HepG2 (cell line): ENCODE data around the gene MEF2B. TPM values are rescaled to one million over a fixed set of nuclear protein-coding genes. Genes with fewer than 3 reads are reported as not detected.

Experiments used
- ATAC-seq: fragments of 200-7000 bp; cut with Tn5 transposase; 3 replicates; pipeline ENCODE4 v1.9.1; 2020; ENCODE audit warnings: mild to moderate bottlenecking, moderate library complexity
- BruUV-seq: library from RNA; stranded (reverse); fragments of 400-500 nt; replicated peaks from 2 replicates; lab custom pipeline; 2021; lab: Mats Ljungman, UMichigan
- CTCF ChIA-PET: fragments of 300-600 bp; formaldehyde crosslinking; extraction: SDS; loops from one replicate; lab custom pipeline; 2021; ENCODE audit warnings: low total read pairs, inconsistent platforms, low intra/inter-chr PET ratio; lab: Yijun Ruan, JAX
- POLR2A ChIA-PET: fragments of 350-600 bp; sonication (Branson Sonifier 250); formaldehyde crosslinking; loops from one replicate; lab custom pipeline; 2020; ENCODE audit warnings: antibody characterized with exemption, inconsistent platforms; lab: Yijun Ruan, JAX
- DNase-seq: peaks from one replicate; pipeline ENCODE4 v3.0.0-alpha.2; 2015; ENCODE audit warnings: low spot score
- FAIRE-seq: peaks from 3 replicates; lab custom pipeline; 2011; peaks lifted over from hg19 to GRCh38; lab: Jason Lieb, UNC
- H2AFZ ChIP-seq: one replicate; pipeline ENCODE4 v1.6.1; 2011; ENCODE audit warnings: low read length, inconsistent platforms
- H3K27ac ChIP-seq: fragments of 300-600 bp; 3 replicates; pipeline ENCODE4 v1.8.0; 2011; ENCODE audit warnings: mixed run types, mild to moderate bottlenecking, mixed read lengths, low read length, inconsistent platforms; ENCODE audit not compliant: insufficient read depth; ENCODE audit errors: extremely low read length
- H3K27me3 ChIP-seq, 2 experiments: fragments of 200-600 bp in 1 of 2; 2 replicates in 1 of 2; 3 replicates in 1 of 2; pipeline versions ENCODE4 v1.6.0 to v1.8.0; 2011; ENCODE audit warnings: low read length in 2 of 2, mild to moderate bottlenecking in 2 of 2, moderate library complexity in 2 of 2, inconsistent platforms in 1 of 2; ENCODE audit not compliant: insufficient read depth in 2 of 2, control insufficient read depth in 1 of 2
- H3K36me3 ChIP-seq, 2 experiments: fragments of 200-600 bp in 1 of 2; replicated peaks in 1 of 2; 2 replicates in 1 of 2; 3 replicates in 1 of 2; pipeline versions ENCODE4 v1.5.1 to v1.8.0; 2011; ENCODE audit warnings: low read length in 2 of 2, inconsistent platforms in 1 of 2; ENCODE audit not compliant: insufficient read depth in 2 of 2, control insufficient read depth in 1 of 2
- H3K4me1 ChIP-seq: 2 replicates; pipeline ENCODE4 v1.5.1; 2012; ENCODE audit warnings: low read length, inconsistent platforms; ENCODE audit not compliant: insufficient read depth
- H3K4me2 ChIP-seq: 2 replicates; pipeline ENCODE4 v1.6.0; 2011; ENCODE audit warnings: low read depth, low read length, inconsistent platforms
- H3K4me3 ChIP-seq, 3 experiments: fragments of 200-600 bp in 1 of 3; sonication (generic), shearing (Covaris generic) in 1 of 3; replicated peaks in 1 of 3; 2 replicates each; pipeline ENCODE4 v1.5.1; 2011 to 2016; ENCODE audit warnings: low read length in 3 of 3, inconsistent platforms in 2 of 3, low read depth in 2 of 3, mild to moderate bottlenecking in 2 of 3, control low read depth in 1 of 3, mixed read lengths in 1 of 3; ENCODE audit not compliant: insufficient read depth in 1 of 3
- H3K79me2 ChIP-seq: one replicate; pipeline ENCODE4 v1.6.1; 2011; ENCODE audit warnings: low read length, inconsistent platforms; ENCODE audit not compliant: insufficient read depth
- H3K9ac ChIP-seq: 2 replicates; pipeline ENCODE4 v1.6.0; 2011; ENCODE audit warnings: mild to moderate bottlenecking, low read depth, low read length, inconsistent platforms; ENCODE audit not compliant: insufficient read depth
- H3K9me3 ChIP-seq: 2 replicates; pipeline ENCODE4 v1.5.1; 2012; ENCODE audit warnings: mild to moderate bottlenecking, low read length
- H4K20me1 ChIP-seq: 2 replicates; pipeline ENCODE4 v1.6.0; 2011; ENCODE audit warnings: inconsistent platforms, mild to moderate bottlenecking, low read length, moderate library complexity; ENCODE audit not compliant: insufficient read depth
- ATF1 ChIP-seq: IDR thresholded peaks from 2 replicates; pipeline ENCODE4 v1.6.1; 2016; ENCODE audit warnings: mild to moderate bottlenecking, control low read depth
- CCDC6 ChIP-seq: sonication (generic); formaldehyde crosslinking; IDR thresholded peaks from 2 replicates; pipeline ENCODE4 v1.8.1; 2022; ENCODE audit warnings: mild to moderate bottlenecking, missing genetic modification reagents, moderate library complexity
- GABPB1 ChIP-seq: IDR thresholded peaks from 2 replicates; pipeline ENCODE4 v1.6.1; 2016; ENCODE audit warnings: mild to moderate bottlenecking, missing genetic modification reagents, moderate library complexity, missing compliant biosample characterization
- GTF2F1 ChIP-seq: fragments of 150-350 bp; IDR thresholded peaks from 2 replicates; pipeline ENCODE4 v1.6.1; 2014; ENCODE audit warnings: low read length
- KLF9 ChIP-seq: IDR thresholded peaks from 2 replicates; pipeline ENCODE4 v1.6.1; 2016; ENCODE audit warnings: low read depth
- NR2F2 ChIP-seq: IDR thresholded peaks from 2 replicates; pipeline ENCODE4 v1.6.1; 2012; ENCODE audit warnings: low read depth, inconsistent platforms, borderline replicate concordance
- POLR2AphosphoS2 ChIP-seq: IDR thresholded peaks from 2 replicates; pipeline ENCODE4 v1.6.1; 2011; ENCODE audit warnings: low read depth, low read length, improper control_type of control experiment
- SIX1 ChIP-seq: sonication (generic); formaldehyde crosslinking; IDR thresholded peaks from 2 replicates; pipeline ENCODE4 v1.4.0; 2020; ENCODE audit warnings: missing genetic modification reagents, borderline replicate concordance
- SIX4 ChIP-seq: sonication (generic); formaldehyde crosslinking; IDR thresholded peaks from 2 replicates; pipeline ENCODE4 v1.4.0; 2020; ENCODE audit warnings: missing genetic modification reagents
- SPEN ChIP-seq: sonication (generic); formaldehyde crosslinking; IDR thresholded peaks from 2 replicates; pipeline ENCODE4 v1.5.1; 2020; ENCODE audit warnings: low read depth, mild to moderate bottlenecking, missing genetic modification reagents
- SUZ12 ChIP-seq: fragments of 150-350 bp; IDR thresholded peaks from 2 replicates; pipeline ENCODE4 v1.6.1; 2014; ENCODE audit warnings: low read depth, low read length
- TEAD2 ChIP-seq: sonication (generic); formaldehyde crosslinking; IDR thresholded peaks from 2 replicates; pipeline ENCODE4 v1.9.0; 2021; ENCODE audit warnings: missing genetic modification reagents
- YEATS2 ChIP-seq: sonication (generic); formaldehyde crosslinking; IDR thresholded peaks from 2 replicates; pipeline ENCODE4 v1.4.0; 2020; ENCODE audit warnings: missing genetic modification reagents, borderline replicate concordance
- ZNF788 ChIP-seq: sonication (generic); formaldehyde crosslinking; IDR thresholded peaks from 2 replicates; pipeline ENCODE4 v1.5.0; 2020; ENCODE audit warnings: mild to moderate bottlenecking, missing genetic modification reagents, borderline replicate concordance
- WGBS: methylation state at CpG from one replicate; pipeline ENCODE4 v1.1.6; 2017; ENCODE audit warnings: low lambda C conversion rate; 5-methylcytosine and 5-hydroxymethylcytosine counted together
- in situ Hi-C: cut with HindIII; loops from 2 replicates; pipeline ENCODE4 v1.10.0; 2017; ENCODE audit warnings: low pct_unique_long_range_greater_than_20kb; ENCODE audit not compliant: extremely low pct_ligation_motif_present
- intact Hi-C: fragments of 100-400 bp; cut with micrococcal nuclease; formaldehyde crosslinking; loops from one replicate; pipeline ENCODE4 v1.10.0; 2022; ENCODE audit not compliant: unreplicated experiment
- polyA plus RNA-seq, 8 experiments: library from polyadenylated mRNA; depleted of rRNA in 3 of 8; stranded (reverse) in 7 of 8; unstranded in 1 of 8; fragments of >200 nt; fragmentation: Illumina TruSeq in 4 of 8; extraction: Trizol in 4 of 8; gene quantifications; 2 replicates each; pipeline versions ENCODE4 v1.2.1 to v1.2.3, GENCODE V29; 2011 to 2016; ENCODE audit warnings: low read depth in 4 of 8, missing spikeins in 1 of 8, mixed read lengths in 1 of 8; ENCODE audit not compliant: insufficient read depth in 1 of 8
- total RNA-seq, 5 experiments: library from RNA; depleted of rRNA; stranded (reverse); fragments of >200 nt; fragmentation: Illumina TruSeq; extraction: Trizol; gene quantifications; 2 replicates each; pipeline ENCODE4 v1.2.3, GENCODE V29; 2016; ENCODE audit warnings: low read depth in 1 of 5
- TF ChIP-seq, protein P1 (sequence below): sonication (generic); formaldehyde crosslinking; IDR thresholded peaks from 2 replicates; pipeline ENCODE4 v1.4.0; 2020; ENCODE audit warnings: low read depth, mild to moderate bottlenecking, missing genetic modification reagents
- TF ChIP-seq, protein P2 (sequence below): sonication (generic); formaldehyde crosslinking; IDR thresholded peaks from 2 replicates; pipeline ENCODE4 v1.8.1; 2023; ENCODE audit warnings: missing genetic modification reagents, mild to moderate bottlenecking, borderline replicate concordance
- TF ChIP-seq, protein P3 (sequence below): sonication (generic); formaldehyde crosslinking; IDR thresholded peaks from 2 replicates; pipeline ENCODE4 v1.9.0; 2022; ENCODE audit warnings: low read depth, missing genetic modification reagents
- TF ChIP-seq, protein P4 (sequence below): sonication (generic); formaldehyde crosslinking; IDR thresholded peaks from 2 replicates; pipeline ENCODE4 v1.8.0; 2022; ENCODE audit warnings: low read depth, missing genetic modification reagents
- TF ChIP-seq, protein P5 (sequence below): IDR thresholded peaks from 2 replicates; pipeline ENCODE4 v1.6.1; 2012; ENCODE audit warnings: low read depth, low read length, improper control_type of control experiment

The MEF2B gene
- total and polyA plus RNA-seq, 2 of the 13 experiments (the other 11 are each of a cell fraction or from before 2014, with no cell fraction given) = 1.2 to 1.7 TPM

DNA sequence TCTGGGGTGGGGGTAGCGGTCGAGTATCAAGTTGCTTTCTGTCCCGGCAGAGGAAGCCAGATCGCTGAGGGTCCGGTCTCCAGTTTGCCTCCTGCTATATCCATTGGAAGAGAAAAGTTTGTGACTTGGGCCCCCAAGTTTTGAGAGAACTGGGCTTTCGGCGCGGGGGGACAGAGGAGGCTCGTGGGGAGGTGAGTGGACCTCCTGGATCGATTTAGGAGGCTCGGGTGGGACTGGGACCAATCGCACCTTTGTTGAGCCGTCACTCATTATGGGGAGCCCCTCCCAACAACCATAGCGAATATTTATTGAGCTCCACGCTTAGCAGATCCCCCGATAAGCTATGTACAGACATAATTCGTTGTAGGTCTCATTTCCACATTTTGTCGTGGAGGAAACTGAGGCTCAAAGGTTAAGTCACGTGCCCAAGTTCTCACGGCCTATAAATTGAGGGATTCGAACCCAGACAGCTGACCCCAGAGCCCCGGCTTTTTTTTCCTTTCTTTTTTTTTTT is 22.9 kb upstream of the MEF2B start:
- H3K27me3 ChIP-seq = no peaks in the 10 kb centered on the region; a peak in 1 of 5 replicates
- no peaks in the 10 kb centered on the region for H4K20me1 ChIP-seq
- H3K4me2 ChIP-seq = peak overlapping the region; percentile 89
- peak overlapping the region; percentile 89 for H2AFZ ChIP-seq
- peak overlapping the region; percentile 62 to 98 (median 76) for H3K4me3 ChIP-seq
- no peaks in the 10 kb centered on the region for H3K9me3 ChIP-seq
- ChIA-PET CTCF (no interaction called here), POLR2A (interaction anchor here (0.6 to 2.7 kb wide), 6 partner anchors 9 to 87 kb away, joined by 3 to 43 read pairs (median 3); partner anchors contain the start of gene NR2C2AP)
- H3K27ac ChIP-seq = peak overlapping the region; percentile 68
- H3K36me3 ChIP-seq = peaks cover 0 to 9% of the 10 kb centered on the region in 2 experiments; a peak in 4 of 5 replicates
- no peak for FAIRE-seq
- H3K4me1 ChIP-seq = peaks cover 28% of the 10 kb centered on the region
- BruUV-seq = TSS peak; percentile 87
- no peak for DNase-seq
- ATAC-seq = peak; percentile 7
- peak overlapping the region; percentile 91 for H3K9ac ChIP-seq
- H3K79me2 ChIP-seq = peaks cover 17% of the 10 kb centered on the region
- in situ Hi-C loops = no loop called here
- intact Hi-C loops = loop anchor here (2.0 kb wide), 1 partner anchor 128 kb away; the partner anchor contains the start of genes MAU2 and SUGP1
- 4% methylated on average over 11 of the region's 22 CpGs for WGBS
- no peak for TF ChIP-seq KLF9
- TF ChIP-seq, protein P1, sequence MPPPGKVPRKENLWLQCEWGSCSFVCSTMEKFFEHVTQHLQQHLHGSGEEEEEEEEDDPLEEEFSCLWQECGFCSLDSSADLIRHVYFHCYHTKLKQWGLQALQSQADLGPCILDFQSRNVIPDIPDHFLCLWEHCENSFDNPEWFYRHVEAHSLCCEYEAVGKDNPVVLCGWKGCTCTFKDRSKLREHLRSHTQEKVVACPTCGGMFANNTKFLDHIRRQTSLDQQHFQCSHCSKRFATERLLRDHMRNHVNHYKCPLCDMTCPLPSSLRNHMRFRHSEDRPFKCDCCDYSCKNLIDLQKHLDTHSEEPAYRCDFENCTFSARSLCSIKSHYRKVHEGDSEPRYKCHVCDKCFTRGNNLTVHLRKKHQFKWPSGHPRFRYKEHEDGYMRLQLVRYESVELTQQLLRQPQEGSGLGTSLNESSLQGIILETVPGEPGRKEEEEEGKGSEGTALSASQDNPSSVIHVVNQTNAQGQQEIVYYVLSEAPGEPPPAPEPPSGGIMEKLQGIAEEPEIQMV (CRISPR knock-in tag) = no peak
- no peak for TF ChIP-seq NR2F2
- TF ChIP-seq POLR2AphosphoS2 = no peak
- TF ChIP-seq SIX1 (CRISPR knock-in tag) = peak; percentile 54; the same call in 1 of the 2 replicates
- TF ChIP-seq ATF1 = no peak
- TF ChIP-seq, protein P2, sequence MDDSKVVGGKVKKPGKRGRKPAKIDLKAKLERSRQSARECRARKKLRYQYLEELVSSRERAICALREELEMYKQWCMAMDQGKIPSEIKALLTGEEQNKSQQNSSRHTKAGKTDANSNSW (CRISPR knock-in tag) = no peak
- TF ChIP-seq SIX4 (CRISPR knock-in tag) = 0 out of 2 replicates have a peak, but pooled peaks have one; percentile 19
- no peak for TF ChIP-seq SUZ12
- 0 out of 2 replicates have a peak, but pooled peaks have one; percentile 30 for TF ChIP-seq ZNF788 (CRISPR knock-in tag)
- TF ChIP-seq CCDC6 (CRISPR knock-in tag) = no peak
- TF ChIP-seq SPEN (CRISPR knock-in tag) = no peak
- no peak for TF ChIP-seq GTF2F1
- TF ChIP-seq YEATS2 = no peak
- TF ChIP-seq GABPB1 = no peak
- TF ChIP-seq TEAD2 (CRISPR knock-in tag) = no peak
- TF ChIP-seq, protein P3, sequence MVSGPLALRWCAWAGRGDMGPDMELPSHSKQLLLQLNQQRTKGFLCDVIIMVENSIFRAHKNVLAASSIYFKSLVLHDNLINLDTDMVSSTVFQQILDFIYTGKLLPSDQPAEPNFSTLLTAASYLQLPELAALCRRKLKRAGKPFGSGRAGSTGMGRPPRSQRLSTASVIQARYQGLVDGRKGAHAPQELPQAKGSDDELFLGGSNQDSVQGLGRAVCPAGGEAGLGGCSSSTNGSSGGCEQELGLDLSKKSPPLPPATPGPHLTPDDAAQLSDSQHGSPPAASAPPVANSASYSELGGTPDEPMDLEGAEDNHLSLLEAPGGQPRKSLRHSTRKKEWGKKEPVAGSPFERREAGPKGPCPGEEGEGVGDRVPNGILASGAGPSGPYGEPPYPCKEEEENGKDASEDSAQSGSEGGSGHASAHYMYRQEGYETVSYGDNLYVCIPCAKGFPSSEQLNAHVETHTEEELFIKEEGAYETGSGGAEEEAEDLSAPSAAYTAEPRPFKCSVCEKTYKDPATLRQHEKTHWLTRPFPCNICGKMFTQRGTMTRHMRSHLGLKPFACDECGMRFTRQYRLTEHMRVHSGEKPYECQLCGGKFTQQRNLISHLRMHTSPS (CRISPR knock-in tag) = no peak
- TF ChIP-seq, protein P4, sequence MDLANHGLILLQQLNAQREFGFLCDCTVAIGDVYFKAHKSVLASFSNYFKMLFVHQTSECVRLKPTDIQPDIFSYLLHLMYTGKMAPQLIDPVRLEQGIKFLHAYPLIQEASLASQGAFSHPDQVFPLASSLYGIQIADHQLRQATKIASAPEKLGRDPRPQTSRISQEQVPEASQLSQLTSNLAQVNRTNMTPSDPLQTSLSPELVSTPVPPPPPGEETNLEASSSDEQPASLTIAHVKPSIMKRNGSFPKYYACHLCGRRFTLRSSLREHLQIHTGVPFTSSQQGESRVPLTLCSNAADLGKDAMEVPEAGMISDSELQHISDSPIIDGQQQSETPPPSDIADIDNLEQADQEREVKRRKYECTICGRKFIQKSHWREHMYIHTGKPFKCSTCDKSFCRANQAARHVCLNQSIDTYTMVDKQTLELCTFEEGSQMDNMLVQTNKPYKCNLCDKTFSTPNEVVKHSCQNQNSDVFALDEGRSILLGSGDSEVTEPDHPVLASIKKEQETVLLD (CRISPR knock-in tag) = no peak
- TF ChIP-seq, protein P5, sequence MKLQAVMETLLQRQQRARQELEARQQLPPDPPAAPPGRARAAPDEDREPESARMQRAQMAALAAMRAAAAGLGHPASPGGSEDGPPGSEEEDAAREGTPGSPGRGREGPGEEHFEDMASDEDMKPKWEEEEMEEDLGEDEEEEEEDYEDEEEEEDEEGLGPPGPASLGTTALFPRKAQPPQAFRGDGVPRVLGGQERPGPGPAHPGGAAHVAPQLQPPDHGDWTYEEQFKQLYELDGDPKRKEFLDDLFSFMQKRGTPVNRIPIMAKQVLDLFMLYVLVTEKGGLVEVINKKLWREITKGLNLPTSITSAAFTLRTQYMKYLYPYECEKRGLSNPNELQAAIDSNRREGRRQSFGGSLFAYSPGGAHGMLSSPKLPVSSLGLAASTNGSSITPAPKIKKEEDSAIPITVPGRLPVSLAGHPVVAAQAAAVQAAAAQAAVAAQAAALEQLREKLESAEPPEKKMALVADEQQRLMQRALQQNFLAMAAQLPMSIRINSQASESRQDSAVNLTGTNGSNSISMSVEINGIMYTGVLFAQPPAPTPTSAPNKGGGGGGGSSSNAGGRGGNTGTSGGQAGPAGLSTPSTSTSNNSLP = no peak
